ENCODE data around the gene CHM. TPM values are rescaled to one million over a fixed set of nuclear protein-coding genes. Genes with fewer than 3 reads are reported as not detected.

Gene CHM
- total and polyA plus RNA-seq, 2 experiments from 2014 or later, result 19.0 to 19.1 TPM

- H4K20me1 ChIP-seq (replicated peaks; ENCODE audit: insufficient read depth), result no peaks in the 10 kb centered on the region
- no peaks in the 10 kb centered on the region; the same call in 2 of the 3 replicates for H3K36me3 Mint-ChIP-seq (ENCODE audit: low read depth)
- no peaks in the 10 kb centered on the region for H3K9me2 ChIP-seq (ENCODE audit: insufficient read depth)
- DNase-seq (ENCODE audit: low spot score) (no peak), ATAC-seq (no peak)
- TF ChIP-seq NANOG (IDR thresholded peaks at IDR 0.05; ENCODE audit: borderline replicate concordance) (no peak), ZNF331 (CRISPR knock-in tag; IDR thresholded peaks at IDR 0.05; ENCODE audit: low read depth) (no peak), EZH2 (IDR thresholded peaks at IDR 0.05; ENCODE audit: low read depth, unreplicated experiment) (no peak), EZH2phosphoT487 (IDR thresholded peaks at IDR 0.05; ENCODE audit: unreplicated experiment) (no peak), REST (IDR thresholded peaks at IDR 0.05; ENCODE audit: unreplicated experiment) (no peak), POLR2AphosphoS5 (IDR thresholded peaks at IDR 0.05; ENCODE audit: low read depth) (no peak), ZNF462 (CRISPR knock-in tag; IDR thresholded peaks at IDR 0.05) (no peak), ZNF114 (CRISPR knock-in tag; IDR thresholded peaks at IDR 0.05) (no peak), STAT1 (IDR thresholded peaks at IDR 0.05; ENCODE audit: unreplicated experiment) (no peak)
- no peaks in the 10 kb centered on the region for H3K27me3 Mint-ChIP-seq (ENCODE audit: insufficient read depth, low read depth, poor library complexity)
- peaks cover 52% of the 10 kb centered on the region for H3K79me2 ChIP-seq (replicated peaks; ENCODE audit: insufficient read depth)
- H3K27me3 ChIP-seq (ENCODE audit: insufficient read depth), result no peaks in the 10 kb centered on the region
- H3K27ac Mint-ChIP-seq, result no peak overlapping the region
- H3F3A ChIP-seq (replicated peaks; ENCODE audit: low read depth), result no peaks in the 10 kb centered on the region
- no peak overlapping the region for H2AFZ ChIP-seq
- no peak overlapping the region for H3K4me2 ChIP-seq
- no peak overlapping the region for H3K4me3 ChIP-seq
- no peaks in the 10 kb centered on the region for H3K36me3 ChIP-seq (ENCODE audit: insufficient read depth)
- H3K9me3 Mint-ChIP-seq, result no peaks in the 10 kb centered on the region
- H3K27ac ChIP-seq (ENCODE audit: low read depth), result no peak overlapping the region
- no peak overlapping the region for H3K4me3 Mint-ChIP-seq
- H3K4me1 ChIP-seq (ENCODE audit: insufficient read depth), result no peaks in the 10 kb centered on the region; the same call in 1 of the 2 replicates
- H3K4me1 Mint-ChIP-seq, result peaks cover 3% of the 10 kb centered on the region; the same call in 2 of the 3 replicates
Measured at GRCh38 chrX:86028681-86029080, 18.7 kb downstream of the CHM start.
